GM12801 (cell line): ENCODE measurements around the gene OR13D1.

ENCODE experiments used
- TF ChIP-seq, protein P1 (sequence below): IDR thresholded peaks from one replicate; pipeline ENCODE4 v1.5.1; 2011; ENCODE audit warnings: control low read depth; ENCODE audit not compliant: insufficient read length; ENCODE audit errors: extremely low read depth

Gene OR13D1, protein sequence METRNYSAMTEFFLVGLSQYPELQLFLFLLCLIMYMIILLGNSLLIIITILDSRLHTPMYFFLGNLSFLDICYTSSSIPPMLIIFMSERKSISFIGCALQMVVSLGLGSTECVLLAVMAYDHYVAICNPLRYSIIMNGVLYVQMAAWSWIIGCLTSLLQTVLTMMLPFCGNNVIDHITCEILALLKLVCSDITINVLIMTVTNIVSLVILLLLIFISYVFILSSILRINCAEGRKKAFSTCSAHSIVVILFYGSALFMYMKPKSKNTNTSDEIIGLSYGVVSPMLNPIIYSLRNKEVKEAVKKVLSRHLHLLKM

DNA sequence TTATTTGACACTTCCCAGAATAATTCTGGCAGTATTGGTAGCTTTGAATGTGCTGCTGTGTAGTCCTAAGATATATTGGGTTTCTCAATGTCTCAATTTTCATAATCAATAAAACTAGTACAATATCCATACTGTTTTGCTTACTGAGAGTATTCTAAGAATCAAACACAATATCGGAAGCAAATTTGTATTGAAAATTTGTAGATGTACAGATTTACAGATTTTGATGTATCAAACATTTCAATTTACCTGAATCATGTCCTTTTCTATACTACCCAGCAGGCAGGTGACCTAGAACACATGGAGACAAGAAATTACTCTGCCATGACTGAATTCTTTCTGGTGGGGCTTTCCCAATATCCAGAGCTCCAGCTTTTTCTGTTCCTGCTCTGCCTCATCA is at the start of gene OR13D1:
Gene OR13D1, plus strand, starts transcription at position 301 of the 400 bp plus-strand sequence. Its CDS starts 0 bp downstream, at position 301.
- TF ChIP-seq, protein P1, sequence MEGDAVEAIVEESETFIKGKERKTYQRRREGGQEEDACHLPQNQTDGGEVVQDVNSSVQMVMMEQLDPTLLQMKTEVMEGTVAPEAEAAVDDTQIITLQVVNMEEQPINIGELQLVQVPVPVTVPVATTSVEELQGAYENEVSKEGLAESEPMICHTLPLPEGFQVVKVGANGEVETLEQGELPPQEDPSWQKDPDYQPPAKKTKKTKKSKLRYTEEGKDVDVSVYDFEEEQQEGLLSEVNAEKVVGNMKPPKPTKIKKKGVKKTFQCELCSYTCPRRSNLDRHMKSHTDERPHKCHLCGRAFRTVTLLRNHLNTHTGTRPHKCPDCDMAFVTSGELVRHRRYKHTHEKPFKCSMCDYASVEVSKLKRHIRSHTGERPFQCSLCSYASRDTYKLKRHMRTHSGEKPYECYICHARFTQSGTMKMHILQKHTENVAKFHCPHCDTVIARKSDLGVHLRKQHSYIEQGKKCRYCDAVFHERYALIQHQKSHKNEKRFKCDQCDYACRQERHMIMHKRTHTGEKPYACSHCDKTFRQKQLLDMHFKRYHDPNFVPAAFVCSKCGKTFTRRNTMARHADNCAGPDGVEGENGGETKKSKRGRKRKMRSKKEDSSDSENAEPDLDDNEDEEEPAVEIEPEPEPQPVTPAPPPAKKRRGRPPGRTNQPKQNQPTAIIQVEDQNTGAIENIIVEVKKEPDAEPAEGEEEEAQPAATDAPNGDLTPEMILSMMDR = no peak

DNA sequence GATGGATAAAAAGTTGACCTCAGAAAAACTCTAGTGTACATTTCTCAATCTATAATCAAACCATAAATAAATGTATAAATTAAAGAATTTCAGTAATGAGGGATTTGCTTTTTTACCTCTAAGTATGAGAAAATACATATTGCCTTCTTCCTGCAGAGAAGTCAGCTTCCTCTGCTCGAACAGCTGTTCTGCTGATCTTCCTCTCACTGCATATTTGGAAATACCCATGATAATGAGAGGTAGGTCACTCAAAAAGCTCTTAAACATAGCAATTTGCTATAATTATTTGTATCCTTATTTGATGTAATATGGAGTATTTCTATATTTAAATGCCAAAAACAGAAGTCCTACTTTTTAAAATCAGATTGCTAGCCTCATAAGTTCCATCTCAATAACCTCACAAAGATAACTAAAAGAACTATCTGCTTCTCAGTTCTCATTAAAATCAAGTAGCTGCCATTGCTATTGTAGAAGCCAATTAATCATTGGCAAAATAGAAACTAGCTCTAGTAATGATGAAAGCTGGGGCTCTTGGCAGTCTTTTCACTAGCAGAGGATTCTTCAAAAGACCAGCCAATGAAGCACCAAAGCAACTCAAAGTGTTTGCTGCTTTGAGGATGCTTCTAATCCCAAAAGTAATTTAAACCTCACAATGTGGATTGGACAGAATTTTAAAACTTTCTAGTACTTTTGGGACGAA is 35.7 kb upstream of the OR13D1 start:
- TF ChIP-seq, protein P1 = no peak

DNA sequence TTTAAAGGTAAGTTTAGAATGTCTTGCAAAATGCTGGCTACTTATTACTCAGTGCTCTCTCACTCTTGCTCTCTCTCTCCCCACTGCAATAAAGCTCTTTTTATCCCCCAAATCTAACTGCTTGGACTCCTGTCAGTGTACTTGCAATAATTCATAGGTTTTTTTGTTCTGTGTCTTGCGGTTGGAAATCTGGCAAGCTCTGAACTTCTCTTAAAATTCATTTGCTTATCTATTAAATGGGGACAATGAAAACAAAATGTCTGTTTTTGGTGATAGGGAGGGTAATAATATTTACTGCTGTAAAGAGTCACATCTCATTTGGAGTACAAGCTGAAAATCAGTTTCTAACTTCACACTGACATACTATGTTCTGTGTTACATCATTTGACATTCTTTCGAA is 18.7 kb upstream of the OR13D1 start:
- TF ChIP-seq, protein P1 = no peak

DNA sequence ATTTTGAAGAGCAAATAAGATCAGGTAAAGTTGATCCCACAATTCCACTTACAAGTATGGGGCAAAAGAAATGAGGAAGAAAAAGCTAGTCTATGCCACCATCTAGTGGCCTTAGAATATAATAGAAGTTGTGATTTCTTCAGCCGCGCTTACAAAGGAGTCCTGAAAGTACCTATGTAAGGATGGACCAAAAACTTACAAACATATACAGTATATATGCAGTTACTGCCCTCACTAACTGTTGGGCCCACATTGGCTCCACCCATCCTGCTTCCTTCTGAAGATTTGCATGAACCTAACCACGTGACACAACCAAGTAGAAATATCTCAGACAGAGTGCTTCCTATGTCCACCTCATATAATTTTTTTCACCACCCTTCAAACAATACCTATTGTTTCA is 11.7 kb upstream of the OR13D1 start:
- TF ChIP-seq, protein P1 = no peak

DNA sequence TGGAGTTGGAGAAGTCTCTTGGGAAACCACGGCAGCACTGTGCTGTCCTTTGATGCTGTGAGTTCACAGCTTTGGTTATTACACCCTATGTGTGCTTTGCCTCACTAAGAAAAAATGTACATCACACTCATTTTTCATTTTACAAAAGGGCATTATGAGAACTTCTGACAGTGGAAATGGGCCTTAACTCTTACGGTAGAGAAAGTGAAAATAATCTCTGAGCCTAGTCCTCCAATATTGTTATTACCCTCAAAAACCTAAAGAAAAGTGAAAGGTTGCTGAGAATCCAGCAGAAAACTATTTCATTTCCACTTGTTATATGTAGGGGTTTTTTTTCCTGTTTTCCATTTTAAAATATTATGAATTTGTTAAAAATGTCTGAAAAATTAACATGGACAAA is 8.2 kb upstream of the OR13D1 start:
- TF ChIP-seq, protein P1 = no peak

- TF ChIP-seq, protein P1 = no peak
These were observed 6.0 kb downstream of the OR13D1 start for GRCh38 chr9:104700306-104700705.

GRCh38 chr9:104711604-104712003 is 17.3 kb downstream of the OR13D1 start:
- TF ChIP-seq, protein P1 = no peak
